Activated gamma-delta T cell treated with anti-CD3 and anti-CD28 coated beads, Interleukin-2, amount 50 U/mL, for 16 hours (primary cell): ENCODE measurements around the gene CCT3.
"Not testable (repeated sequence)": the region's sequence is repeated elsewhere in the genome, so short reads cannot be mapped to it uniquely, and the experiment has no call there.

Experiments used
- DNase-seq: peaks from one replicate; pipeline ENCODE4 v3.0.0-alpha.2; 2020; ENCODE audit warnings: low read depth

Gene CCT3

DNA sequence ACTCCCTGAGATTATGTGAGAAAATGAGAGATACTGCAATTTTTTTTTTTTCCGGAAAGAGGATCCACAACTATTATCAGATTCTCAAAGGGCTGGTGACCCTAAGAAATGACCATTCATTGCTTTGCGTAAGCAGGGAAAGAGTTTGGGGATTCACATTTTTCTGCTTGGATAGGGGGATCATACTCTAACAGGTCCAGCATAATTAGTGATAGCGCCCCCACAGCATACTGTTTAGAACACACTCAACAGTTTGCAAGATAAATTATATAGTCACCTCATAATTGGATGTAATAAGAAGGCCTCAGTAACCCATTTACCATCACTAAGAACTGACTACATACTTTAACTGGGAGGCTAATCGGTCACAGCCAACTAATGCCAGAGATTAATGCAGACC, 1.9 kb downstream of the CCT3 start:
- DNase-seq = no peak

DNA sequence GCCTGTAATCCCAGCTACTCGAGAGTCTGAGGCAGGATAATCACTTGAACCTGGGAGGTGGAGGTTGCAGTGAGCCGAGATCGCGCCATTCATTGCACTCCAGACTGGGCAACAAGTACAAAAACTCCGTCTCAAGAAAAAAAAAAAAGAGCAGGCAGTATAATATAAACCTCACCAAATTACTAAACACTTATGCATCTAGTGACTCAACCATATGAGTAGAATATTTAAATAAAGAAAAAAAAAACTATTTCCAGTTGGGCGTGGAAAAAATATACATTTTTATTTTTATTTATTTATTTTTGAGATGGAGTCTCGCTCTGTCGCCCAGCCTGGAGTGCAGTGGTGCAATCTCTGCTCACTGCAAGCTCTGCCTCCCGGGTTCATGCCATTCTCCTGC, 14.9 kb downstream of the CCT3 start:
- not testable (repeated sequence) for DNase-seq

DNA sequence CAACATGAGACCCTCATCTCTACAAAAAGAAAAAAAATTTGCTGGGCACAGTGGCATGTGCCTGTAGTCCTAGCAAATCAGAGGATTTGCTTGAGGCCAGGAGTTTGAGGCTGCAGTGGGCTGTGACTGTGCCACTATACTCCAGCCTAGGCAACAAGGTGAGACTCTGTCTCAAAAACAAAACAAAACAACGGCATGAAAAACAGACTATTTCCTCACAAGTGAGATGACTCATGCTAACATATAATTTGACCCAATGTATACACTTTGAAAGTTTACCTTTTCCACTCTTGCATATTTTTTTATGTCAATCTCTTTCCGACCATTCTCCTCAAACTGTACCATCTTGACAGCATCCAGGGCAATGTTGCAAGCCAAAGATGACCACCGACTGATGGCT, 17.5 kb downstream of the CCT3 start:
- no peak for DNase-seq

DNA sequence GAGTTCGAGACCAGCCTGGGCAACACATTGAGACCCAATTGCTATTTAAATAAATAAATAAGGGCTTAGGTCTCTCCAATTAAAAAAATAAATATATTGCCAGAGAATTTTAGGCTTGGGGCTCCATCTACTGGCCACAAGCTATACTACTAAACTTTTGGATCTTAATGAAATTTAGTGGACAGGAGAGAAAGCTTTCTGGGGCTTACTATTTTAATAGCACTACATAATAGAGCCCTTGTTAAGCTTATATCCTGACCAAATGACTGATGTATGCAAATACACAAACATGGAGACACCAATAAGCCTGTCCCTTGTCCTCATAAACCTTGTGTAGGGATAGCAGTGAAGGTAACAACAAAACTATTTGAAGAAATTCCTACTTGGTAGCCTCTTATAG, 18.4 kb downstream of the CCT3 start:
- DNase-seq = no peak

DNA sequence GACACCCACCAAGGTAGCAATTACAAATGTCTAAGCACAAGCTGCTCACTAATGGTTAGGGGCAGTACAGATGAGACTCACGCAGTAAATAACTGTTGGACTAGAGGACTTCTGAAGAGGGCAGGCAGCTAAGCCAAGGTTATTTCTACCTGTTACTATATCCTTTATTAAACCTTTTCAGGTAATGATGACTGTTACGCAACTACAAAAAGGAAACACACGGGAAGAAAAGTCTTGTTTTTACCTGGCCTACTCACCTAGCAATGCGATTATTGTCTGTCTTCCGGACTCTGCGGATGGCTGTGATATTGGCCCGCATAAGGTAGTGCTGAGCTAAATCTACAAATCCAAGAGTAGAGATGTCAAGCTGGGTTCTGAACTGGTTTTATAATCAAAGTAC, 21.2 kb downstream of the CCT3 start:
- no peak for DNase-seq

DNA sequence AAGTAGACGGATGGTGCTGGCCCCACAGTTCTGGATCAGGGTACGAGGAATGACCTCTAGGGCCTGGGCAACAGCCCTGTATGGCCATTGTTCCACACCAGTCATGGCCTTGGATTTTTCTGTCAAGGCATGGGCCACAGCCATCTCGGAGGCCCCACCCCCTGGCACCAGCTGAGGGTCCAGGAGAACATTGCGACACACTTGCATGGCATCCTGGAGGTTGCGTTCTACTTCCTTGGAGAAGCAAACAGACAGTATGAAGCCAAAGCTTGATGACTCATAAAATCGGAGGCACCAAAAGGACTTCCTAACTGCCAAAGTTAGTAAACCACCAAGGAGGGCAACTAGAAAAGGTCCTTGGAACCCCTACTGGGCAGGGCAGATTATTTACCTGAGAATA, 27.1 kb downstream of the CCT3 start:
- no peak for DNase-seq

DNA sequence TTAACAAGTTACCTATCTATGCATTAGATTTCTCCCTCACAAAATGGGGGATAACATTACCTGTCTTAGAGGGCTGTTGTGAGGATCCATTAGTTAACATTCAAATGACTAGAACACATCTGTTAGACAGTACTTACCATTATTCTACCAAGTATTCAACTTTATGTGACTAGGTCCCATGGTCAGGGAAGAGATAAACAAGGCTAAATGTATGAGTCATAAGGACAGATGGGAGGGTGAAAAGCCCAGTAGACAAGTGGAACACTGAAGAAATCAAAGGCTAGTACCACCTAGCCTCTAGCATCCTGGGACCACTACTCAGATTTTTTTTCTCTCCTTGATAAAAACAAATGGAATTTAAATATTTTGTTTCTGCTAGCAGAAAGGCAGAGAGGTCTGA, 30.0 kb downstream of the CCT3 start:
- DNase-seq = no peak

DNA sequence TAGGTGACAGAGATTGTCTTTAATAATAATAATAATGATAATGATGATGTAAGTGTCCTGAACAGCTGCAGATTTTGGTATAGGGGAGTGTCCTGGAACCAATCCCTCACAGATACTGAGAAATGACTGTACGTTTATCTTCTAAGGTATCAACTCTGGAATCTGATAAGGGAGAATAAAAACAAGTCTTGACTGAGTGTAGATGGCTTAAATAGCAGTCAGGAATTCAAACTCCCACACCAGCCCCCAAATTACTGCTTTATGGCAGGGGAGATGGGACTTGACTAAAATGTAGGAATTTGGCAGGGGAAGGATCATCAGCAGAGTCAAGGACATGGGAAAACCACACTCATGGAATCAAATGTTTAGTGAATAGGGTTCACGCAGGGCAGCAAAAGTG, 32.9 kb downstream of the CCT3 start:
- DNase-seq = no peak

DNA sequence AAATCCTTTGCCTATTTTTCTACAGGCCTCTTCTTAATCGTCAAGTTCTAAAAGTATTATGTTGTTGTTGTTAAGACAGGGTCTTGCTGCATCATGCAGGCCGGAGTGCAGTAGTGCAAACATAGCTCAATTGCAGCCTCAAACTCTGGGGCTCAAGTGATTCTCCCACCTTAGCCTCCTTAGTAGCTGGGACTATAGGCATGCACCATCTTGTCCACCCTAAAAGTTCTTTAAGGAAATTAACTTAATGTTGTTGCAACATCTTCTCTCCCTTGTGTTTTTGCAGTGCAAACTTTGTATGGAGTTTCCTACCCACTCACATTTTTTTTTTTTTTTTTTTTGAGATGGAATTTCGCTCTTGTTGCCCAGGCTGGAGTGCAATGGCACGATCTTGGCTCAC, 34.9 kb downstream of the CCT3 start:
- no peak for DNase-seq

DNA sequence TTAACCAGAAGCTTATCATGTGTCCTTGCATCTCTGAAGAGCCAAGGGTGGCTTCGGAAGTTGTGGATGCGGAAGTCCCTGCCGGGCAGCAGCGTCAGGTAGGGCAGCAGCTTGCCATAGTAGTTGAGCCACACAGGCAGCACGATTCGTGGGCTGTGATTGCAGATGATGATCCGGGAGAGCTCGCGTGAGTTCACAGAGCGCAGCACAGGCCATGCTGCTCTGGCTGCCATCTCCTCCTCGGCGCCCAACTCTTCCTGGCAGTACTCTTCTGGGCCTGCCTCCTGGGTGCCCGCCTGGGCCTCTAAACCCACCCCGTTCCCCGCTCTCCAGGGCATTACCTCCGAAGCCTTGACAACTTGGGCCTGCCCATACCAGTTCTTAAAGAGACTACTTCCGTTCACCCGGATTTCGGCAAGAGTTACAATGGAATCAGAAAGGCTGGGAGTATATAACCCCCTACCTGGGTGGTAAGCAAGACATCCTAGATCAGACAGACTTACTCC, 39.2 kb downstream of the CCT3 start, which contains the start of gene VHLL:
VHLL (minus strand) TSS at position 456 of the 506 bp plus-strand sequence; CDS start at position 338, 118 bp downstream.
- DNase-seq = no peak

DNA sequence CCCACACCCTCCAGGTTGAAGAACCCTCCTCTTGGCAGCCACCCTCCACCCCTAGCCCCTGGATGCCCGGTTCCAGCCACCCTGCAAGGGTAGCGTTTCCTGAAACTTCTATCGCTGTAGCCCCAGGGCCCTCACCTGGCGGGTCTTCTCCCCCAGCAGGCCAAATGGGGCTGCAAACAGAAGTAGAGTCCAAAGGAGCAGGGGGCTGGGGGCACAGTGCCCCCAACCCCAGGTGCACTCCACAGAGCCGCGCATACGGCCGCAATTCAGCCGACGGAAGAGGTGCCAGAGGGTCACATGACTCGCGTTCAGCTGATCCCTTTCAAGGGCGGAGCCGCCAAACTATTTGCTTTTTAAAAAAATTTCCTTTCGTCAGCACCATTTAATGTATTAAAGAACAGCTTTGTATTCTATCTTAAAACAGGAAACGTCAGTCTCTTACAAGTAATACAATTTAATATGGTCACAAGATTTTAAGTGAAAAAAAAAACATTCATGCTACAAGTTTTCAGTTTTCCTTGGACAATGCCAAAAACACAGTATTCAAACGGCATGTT, 42.6 kb downstream of the CCT3 start, which contains the start of gene GLMP:
GLMP (minus strand) TSS at position 289 of the 557 bp plus-strand sequence; CDS start at position 255, 34 bp downstream.
- DNase-seq = peak; percentile 23

DNA sequence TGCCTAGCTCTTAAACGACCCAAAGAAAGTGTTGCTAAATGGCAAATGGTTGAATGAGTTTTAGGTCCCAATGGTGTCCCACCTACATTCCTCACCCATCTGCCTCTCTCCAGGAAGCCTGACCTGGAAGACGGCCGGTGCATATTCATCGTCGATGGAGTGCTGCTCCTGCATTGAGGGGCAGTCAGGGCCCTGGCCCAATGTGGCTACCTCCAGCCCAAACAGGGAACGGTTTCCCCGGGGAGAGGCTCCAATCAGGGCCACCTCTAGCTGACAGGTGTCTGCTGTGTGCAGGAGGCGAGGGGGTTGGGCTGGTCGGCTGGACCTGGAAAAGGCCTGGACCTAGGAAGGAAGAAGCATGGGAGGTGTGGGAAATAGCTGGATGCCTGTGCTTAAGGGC, 44.2 kb downstream of the CCT3 start:
- DNase-seq = no peak

DNA sequence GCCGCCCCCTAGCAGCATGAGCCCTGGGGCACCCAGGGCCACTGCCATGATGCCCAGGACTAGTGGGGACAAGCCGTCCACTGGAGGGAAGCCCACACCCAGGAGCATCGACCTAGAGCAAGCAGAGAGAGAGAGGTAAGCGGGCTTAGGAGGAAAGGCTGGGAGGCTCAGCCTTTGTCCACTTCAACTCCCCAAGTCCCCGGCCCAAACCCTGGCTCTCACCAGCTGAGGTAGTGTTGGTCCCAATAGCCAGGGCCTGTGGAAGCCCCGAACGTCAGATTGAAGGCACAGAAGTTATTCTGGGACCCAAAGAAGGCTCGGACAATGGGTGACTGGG, 45.0 kb downstream of the CCT3 start:
- DNase-seq = no peak

DNA sequence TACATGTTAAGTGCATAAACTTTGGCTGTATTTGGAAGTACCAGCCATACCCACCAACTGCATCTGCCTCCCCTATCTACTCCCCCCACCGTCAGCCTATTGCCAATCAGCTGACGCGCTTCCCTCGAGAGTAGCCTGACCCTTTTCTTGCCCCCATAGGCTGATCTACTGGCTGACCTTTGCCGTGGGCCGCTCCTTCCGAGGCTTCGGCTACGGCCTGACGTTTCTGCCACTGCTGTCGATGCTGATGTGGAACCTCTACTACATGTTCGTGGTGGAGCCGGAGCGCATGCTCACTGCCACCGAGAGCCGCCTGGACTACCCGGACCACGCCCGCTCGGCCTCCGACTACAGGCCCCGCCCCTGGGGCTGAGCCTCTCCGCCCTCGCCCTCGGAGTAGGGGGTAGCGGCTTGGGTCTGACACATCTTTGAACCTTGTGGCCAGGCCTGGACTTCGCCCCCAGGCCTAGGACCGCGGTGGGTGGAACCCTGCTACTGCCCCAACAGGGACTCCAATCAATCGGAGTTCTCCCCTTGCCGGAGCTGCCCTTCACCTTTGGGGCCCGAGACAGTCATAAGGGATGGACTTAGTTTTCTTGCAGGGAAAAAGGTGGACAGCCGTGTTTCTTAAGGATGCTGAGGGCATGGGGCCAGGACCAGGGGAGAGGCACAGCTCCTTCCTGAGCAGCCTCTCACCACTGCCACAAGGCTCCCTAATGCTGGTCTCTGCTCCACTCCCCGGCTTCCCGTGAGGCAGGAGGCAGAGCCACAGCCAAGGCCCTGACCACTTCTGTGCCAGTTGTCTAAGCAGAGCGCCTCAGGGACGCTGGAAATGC, 46.6 kb downstream of the CCT3 start:
- no peak for DNase-seq

DNA sequence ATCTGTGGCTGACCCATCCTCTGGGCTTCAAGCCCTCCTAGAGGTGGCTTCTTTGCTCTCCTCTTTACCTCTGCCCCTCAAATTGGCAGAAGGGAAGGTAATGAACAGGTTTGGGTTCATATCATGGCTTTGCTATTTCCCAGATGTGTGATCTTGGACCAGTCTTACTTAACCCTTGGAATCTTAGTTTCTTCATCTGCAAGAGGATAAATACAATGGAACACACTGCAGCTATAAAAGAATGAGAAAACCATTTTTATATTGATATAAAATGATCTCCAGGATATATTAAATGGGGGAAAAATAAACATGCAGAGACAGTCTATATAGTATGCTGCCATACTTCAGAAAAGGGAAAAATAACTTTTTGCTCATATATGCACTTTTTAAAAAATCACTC, 48.2 kb downstream of the CCT3 start:
- DNase-seq = no peak

DNA sequence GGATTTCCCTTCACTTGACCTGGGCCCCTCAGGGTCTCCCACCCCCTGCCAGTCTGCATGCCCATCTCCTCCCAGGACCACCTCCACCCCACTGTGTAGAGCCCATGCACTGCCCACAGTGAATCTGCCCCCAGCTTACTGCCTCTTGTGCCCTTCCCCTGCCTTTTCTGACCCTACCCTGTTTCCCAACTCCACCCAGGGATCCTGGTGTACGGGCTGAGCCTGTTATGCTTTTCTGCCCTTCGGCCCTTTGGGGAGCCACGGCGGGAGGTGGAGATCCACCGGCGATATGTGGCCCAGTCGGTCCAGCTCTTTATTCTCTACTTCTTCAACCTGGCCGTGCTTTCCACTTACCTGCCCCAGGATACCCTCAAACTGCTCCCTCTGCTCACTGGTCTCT, 52.0 kb downstream of the CCT3 start:
- DNase-seq = no peak

DNA sequence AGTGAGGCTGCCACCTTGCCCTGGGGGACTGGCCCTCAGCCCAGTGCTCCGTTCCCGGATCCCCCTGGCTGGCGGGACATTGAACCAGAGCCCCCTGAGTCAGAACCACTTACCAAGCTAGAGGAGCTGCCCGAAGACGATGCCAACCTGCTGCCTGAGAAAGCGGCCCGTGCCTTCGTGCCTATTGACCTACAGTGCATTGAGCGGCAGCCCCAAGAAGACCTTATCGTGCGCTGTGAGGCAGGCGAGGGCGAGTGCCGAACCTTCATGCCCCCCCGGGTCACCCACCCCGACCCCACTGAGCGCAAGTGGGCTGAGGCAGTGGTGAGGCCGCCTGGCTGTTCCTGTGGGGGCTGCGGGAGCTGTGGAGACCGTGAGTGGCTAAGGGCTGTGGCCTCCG, 52.7 kb downstream of the CCT3 start:
- no peak for DNase-seq

DNA sequence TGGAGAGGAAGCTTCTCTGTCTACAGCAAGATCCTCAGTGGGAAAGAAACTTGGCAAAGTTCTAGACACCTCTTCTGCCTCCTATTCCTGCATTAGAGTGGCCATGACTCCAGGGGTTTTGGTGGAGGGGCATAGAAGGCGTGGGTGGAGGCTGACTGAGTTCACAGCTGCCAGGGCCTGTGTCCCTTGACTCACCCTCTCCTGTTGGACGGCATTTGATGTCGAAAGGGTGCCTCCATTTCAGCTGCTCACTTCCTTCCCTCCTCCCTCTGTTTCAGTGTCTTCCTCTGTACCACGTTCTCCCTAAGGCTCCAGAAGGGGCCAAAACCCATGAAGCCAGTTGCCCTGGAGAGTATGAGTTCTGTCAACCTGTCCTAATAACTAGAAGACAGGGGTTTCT, 53.3 kb downstream of the CCT3 start:
- DNase-seq = no peak

DNA sequence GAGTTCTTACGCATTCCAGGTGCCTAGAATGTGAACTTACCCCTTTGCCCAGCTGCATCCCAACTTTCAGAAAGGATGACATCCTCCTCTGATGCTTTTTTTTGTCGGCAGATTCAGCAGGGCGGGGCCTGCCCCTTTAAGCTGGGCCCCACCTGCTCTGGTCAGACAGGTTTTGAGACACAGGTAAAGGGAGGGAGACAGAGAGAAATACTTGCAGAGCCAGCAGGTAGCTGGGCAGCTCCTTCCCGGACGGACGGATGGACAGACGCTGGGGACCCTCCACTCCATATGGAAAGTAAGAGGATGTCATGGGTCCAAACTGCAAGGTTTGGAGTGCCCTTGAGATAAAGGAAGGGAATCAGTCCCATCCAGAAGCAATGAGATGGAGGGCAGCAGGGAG, 54.0 kb downstream of the CCT3 start, which contains the start of gene TMEM79:
TMEM79 (plus strand) TSS at position 214 of the 400 bp plus-strand sequence. CDS start 902 bp downstream, outside the sequence.
- DNase-seq = no peak

DNA sequence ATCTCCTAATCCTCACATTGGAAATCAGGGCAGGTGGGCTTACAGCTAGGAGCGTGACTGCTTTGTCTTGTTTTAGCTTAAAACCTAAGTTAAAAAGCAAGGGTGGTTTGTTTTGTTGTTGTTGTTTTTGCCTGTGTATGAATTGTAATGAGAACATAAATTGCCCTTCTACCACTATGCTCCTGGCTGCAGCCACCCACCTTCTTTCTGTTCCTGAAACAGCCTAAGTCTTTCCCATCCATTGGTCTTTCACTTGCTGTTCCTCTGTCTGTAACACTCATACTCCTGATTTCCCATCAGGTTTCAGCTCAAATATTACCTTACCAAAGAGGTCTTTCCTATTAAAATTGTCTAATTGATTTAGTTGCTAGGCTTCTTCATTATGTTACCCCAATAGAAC, 54.6 kb downstream of the CCT3 start:
- no peak for DNase-seq

DNA sequence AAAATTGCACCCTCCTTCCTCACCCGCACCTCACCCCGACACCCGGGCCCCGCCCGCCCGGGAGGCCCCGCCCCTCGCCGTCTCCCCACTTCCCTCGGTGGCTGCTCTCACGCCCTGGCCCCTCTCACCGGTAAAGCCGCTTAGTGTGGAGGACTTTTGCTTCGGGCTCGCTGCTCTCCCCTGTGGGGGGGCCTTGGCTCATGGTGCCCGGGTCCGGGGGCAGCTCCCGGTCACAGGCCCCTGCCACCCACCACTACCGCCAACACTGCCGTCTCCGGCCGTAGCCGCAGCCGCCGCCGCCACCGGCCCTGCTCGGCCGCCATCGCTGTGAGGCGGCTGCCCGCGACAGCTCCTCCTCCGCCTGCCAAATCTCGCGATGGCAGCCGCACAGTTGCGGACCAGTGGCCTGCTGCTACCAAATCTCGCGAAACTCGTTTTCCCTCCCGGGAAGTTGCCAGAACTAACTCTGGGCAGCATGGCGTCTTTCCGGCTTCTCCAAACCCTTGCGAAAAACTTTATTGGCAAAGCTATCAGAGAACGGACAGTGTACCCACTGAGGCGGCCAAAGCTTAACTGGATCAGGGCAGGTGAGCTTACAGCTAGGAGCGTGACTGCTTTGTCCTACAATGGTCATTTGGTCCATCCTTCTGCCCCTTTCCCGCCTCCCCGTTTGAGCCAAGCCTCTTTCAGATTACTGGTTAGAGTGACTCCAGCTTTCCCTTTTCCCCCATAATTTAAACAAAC, 55.4 kb downstream of the CCT3 start, which contains the start of gene SMG5:
SMG5 (minus strand) TSS at position 347 of the 744 bp plus-strand sequence; CDS start at position 202, 145 bp downstream.
- DNase-seq = peak; percentile 90

DNA sequence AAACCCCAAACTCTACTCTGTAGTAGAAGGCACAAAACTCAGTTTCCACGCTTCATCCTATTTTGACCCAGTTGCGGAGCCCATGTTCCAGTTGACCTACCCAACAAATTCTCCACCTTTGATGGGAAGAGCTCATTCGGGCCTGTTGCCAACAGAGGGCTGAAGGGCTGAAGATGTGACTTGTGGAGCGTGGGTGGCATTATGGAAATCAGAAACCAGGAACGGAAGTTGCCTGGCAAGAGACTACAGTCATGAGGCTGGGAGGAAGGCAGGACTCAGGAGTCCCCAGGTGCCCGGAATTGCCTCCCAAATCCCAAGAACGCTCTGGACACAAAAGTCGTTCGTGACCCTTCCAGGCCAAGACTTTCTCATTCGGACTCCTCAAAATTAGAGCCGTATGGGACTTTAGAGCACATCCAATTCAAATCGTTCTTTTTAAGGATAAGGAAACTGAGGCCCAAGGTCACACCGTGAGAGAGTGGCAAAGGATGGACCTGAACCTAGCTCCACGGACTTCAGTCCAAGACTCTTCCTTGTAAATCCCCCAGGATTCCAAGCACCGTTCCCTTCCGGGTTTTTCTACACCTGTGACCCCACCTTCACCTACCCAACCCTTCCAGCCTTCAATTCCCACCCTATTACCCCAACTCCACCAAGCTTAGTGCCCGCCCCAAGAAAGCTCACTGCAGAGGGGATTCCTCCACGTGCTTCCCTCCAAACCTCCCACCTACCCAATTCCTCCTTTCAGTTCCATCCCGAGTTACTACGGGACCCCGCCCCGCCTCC, 56.2 kb downstream of the CCT3 start:
- DNase-seq = no peak
